Neural cell (in vitro differentiated cells): ENCODE results near the gene TSEN2. TPM values are rescaled to one million over a fixed set of nuclear protein-coding genes. Genes with fewer than 3 reads are reported as not detected.

Experiments used
- H2AFZ ChIP-seq: fragments of 200-600, 300-800 bp; sonication (generic), shearing (Covaris generic); 2 replicates; pipeline ENCODE4 v1.6.0; 2014; ENCODE audit warnings: low read depth, mild to moderate bottlenecking, antibody characterized with exemption, low read length, moderate library complexity
- H3F3A ChIP-seq: fragments of 200-600 bp; shearing (Covaris generic); 2 replicates; pipeline ENCODE4 v1.6.1; 2016; ENCODE audit warnings: mild to moderate bottlenecking, moderate library complexity, mixed read lengths, antibody characterized with exemption, low read length; ENCODE audit not compliant: insufficient read depth, poor library complexity, severe bottlenecking
- H3K27ac ChIP-seq: fragments of 200-600, 300-800 bp; sonication (generic), shearing (Covaris generic); 2 replicates; pipeline ENCODE4 v1.5.1; 2014; ENCODE audit warnings: mild to moderate bottlenecking, low read length, moderate library complexity
- H3K27me3 ChIP-seq: fragments of 300-800, 200-600 bp; sonication (generic), shearing (Covaris generic); 2 replicates; pipeline ENCODE4 v1.6.0; 2014; ENCODE audit warnings: mild to moderate bottlenecking, low read depth, low read length, moderate library complexity; ENCODE audit not compliant: insufficient read depth
- H3K36me3 ChIP-seq: fragments of 300-800, 200-600 bp; sonication (generic), shearing (Covaris generic); 2 replicates; pipeline ENCODE4 v1.5.1; 2014; ENCODE audit warnings: mild to moderate bottlenecking, antibody characterized with exemption, low read length, moderate library complexity; ENCODE audit not compliant: insufficient read depth
- H3K4me2 ChIP-seq: fragments of 300-800, 200-600 bp; sonication (generic), shearing (Covaris generic); 2 replicates; pipeline ENCODE4 v1.6.0; 2014; ENCODE audit warnings: mild to moderate bottlenecking, low read length
- H3K4me3 ChIP-seq: fragments of 300-800, 200-600 bp; sonication (generic), shearing (Covaris generic); 2 replicates; pipeline ENCODE4 v1.5.1; 2014; ENCODE audit warnings: mild to moderate bottlenecking, low read length, moderate library complexity
- H3K79me2 ChIP-seq: fragments of 200-600 bp; shearing (Covaris generic); replicated peaks from 2 replicates; pipeline ENCODE4 v1.6.0; 2014; ENCODE audit warnings: mild to moderate bottlenecking, low read length, moderate library complexity; ENCODE audit not compliant: insufficient read depth
- H3K9ac ChIP-seq: fragments of 300-800, 200-600 bp; sonication (generic), shearing (Covaris generic); 2 replicates; pipeline ENCODE4 v1.6.1; 2016; ENCODE audit warnings: mild to moderate bottlenecking, low read length, mixed read lengths
- H3K9me2 ChIP-seq: fragments of 200-600 bp; shearing (Covaris generic); 2 replicates; pipeline ENCODE4 v1.6.1; 2016; ENCODE audit warnings: mild to moderate bottlenecking, low read length, mixed read lengths; ENCODE audit not compliant: insufficient read depth
- H3K9me3 ChIP-seq: fragments of 200-600, 300-800 bp; sonication (generic), shearing (Covaris generic); 2 replicates; pipeline ENCODE4 v1.6.1; 2016; ENCODE audit warnings: mild to moderate bottlenecking, mixed run types, low read length, moderate library complexity, mixed read lengths
- H4K20me1 ChIP-seq: fragments of 200-600 bp; shearing (Covaris generic); 2 replicates; pipeline ENCODE4 v1.6.1; 2016; ENCODE audit warnings: mild to moderate bottlenecking, mixed run types; ENCODE audit not compliant: insufficient read depth
- CTCF ChIP-seq: fragments of 450-650 bp; IDR thresholded peaks from 2 replicates; pipeline ENCODE4 v1.5.1; 2014; ENCODE audit warnings: antibody characterized with exemption, mild to moderate bottlenecking, moderate library complexity; ENCODE audit not compliant: poor library complexity, severe bottlenecking
- EP300 ChIP-seq: fragments of 450-650 bp; conservative IDR thresholded peaks from 2 replicates; pipeline ENCODE4 v1.6.1; 2014; ENCODE audit warnings: antibody characterized with exemption, mild to moderate bottlenecking, moderate library complexity; ENCODE audit not compliant: poor library complexity, severe bottlenecking
- EZH2 ChIP-seq: fragments of 200-600, 300-800 bp; shearing (Covaris generic), sonication (generic); IDR thresholded peaks from 2 replicates; pipeline ENCODE4 v1.6.1; 2014; ENCODE audit warnings: antibody characterized with exemption, low read length, borderline replicate concordance, mild to moderate bottlenecking; ENCODE audit not compliant: insufficient read depth, poor library complexity, severe bottlenecking
- MXI1 ChIP-seq: fragments of 450-650 bp; conservative IDR thresholded peaks from 2 replicates; pipeline ENCODE4 v1.6.1; 2014; ENCODE audit warnings: antibody characterized with exemption, mild to moderate bottlenecking; ENCODE audit not compliant: poor library complexity, severe bottlenecking
- POLR2AphosphoS5 ChIP-seq: IDR thresholded peaks from 2 replicates; pipeline ENCODE4 v1.6.1; 2012
- RAD21 ChIP-seq: fragments of 450-650 bp; conservative IDR thresholded peaks from 2 replicates; pipeline ENCODE4 v1.6.1; 2014; ENCODE audit warnings: antibody characterized with exemption, mild to moderate bottlenecking, moderate library complexity
- REST ChIP-seq: IDR thresholded peaks from 2 replicates; pipeline ENCODE4 v1.6.1; 2012; ENCODE audit warnings: borderline replicate concordance
- SMC3 ChIP-seq: fragments of 450-650 bp; conservative IDR thresholded peaks from 2 replicates; pipeline ENCODE4 v1.6.1; 2014; ENCODE audit warnings: antibody characterized with exemption, mild to moderate bottlenecking, moderate library complexity; ENCODE audit not compliant: poor library complexity
- TAF1 ChIP-seq: IDR thresholded peaks from 2 replicates; pipeline ENCODE4 v1.6.1; 2012; ENCODE audit warnings: low read depth
- polyA plus RNA-seq: library from polyadenylated mRNA; depleted of rRNA; stranded (reverse); fragments of >200 nt; gene quantifications from 2 replicates; pipeline ENCODE4 v1.2.3, GENCODE V29; 2014

The TSEN2 gene
- polyA plus RNA-seq, 1 donor from 2014 or later = 22.6 TPM

DNA sequence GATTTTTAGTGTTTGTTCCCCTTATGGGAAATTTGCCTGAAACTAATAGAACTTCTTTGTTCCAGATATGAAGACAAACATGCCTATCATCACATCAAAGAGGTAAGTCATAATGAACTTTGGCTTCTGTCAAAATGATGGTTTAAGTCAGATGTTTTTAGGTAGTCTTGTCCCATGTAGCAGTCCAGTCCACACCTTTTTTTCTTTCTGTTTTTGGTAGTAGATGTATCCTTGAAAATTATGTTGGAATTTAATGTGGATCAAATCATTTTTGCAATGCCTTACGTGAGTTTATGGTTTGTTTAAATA is 12.1 kb downstream of the TSEN2 start:
- Histone ChIP-seq H3K9me2 (no peaks in the 10 kb centered on the region), H3F3A (no peaks in the 10 kb centered on the region), H3K79me2 (no peaks in the 10 kb centered on the region), H2AFZ (no peak overlapping the region), H4K20me1 (no peaks in the 10 kb centered on the region), H3K36me3 (peaks cover 11% of the 10 kb centered on the region), H3K27me3 (no peaks in the 10 kb centered on the region), H3K9me3 (no peaks in the 10 kb centered on the region), H3K27ac (no peak overlapping the region), H3K4me3 (no peak overlapping the region), H3K9ac (no peak overlapping the region), H3K4me2 (no peak overlapping the region)
- TF ChIP-seq CTCF = no peak
- TF ChIP-seq MXI1 = no peak
- TF ChIP-seq POLR2AphosphoS5 = no peak

GRCh38 chr3:12499474-12499873 is 15.2 kb downstream of the TSEN2 start:
- Histone ChIP-seq H3K4me2 (no peak overlapping the region), H3K79me2 (no peaks in the 10 kb centered on the region), H3F3A (no peaks in the 10 kb centered on the region), H2AFZ (no peak overlapping the region), H3K9me3 (no peaks in the 10 kb centered on the region), H3K4me3 (no peak overlapping the region), H3K27me3 (no peaks in the 10 kb centered on the region), H3K9me2 (no peaks in the 10 kb centered on the region), H3K36me3 (peaks cover 11% of the 10 kb centered on the region), H3K27ac (no peak overlapping the region), H3K9ac (no peak overlapping the region), H4K20me1 (no peaks in the 10 kb centered on the region)
- TF ChIP-seq TAF1 = no peak
- no peak for TF ChIP-seq CTCF
- no peak for TF ChIP-seq MXI1
- no peak for TF ChIP-seq REST
- no peak for TF ChIP-seq EZH2
- TF ChIP-seq RAD21 = no peak
- no peak for TF ChIP-seq EP300
- TF ChIP-seq POLR2AphosphoS5 = no peak
- TF ChIP-seq SMC3 = no peak
